ENCODE results near the gene LGR5.

- TF ChIP-seq ATF2 (CRISPR knock-in tag; IDR thresholded peaks at IDR 0.05; ENCODE audit: borderline replicate concordance, low read depth) (no peak), CTCF (IDR thresholded peaks at IDR 0.05) (no peak), JUN (CRISPR knock-in tag; IDR thresholded peaks at IDR 0.05) (no peak), ERG (CRISPR knock-in tag; IDR thresholded peaks at IDR 0.05) (no peak), FOXJ3 (CRISPR knock-in tag; IDR thresholded peaks at IDR 0.05; ENCODE audit: borderline replicate concordance) (no peak), CREM (CRISPR knock-in tag; IDR thresholded peaks at IDR 0.05) (no peak), OVOL2 (CRISPR knock-in tag; IDR thresholded peaks at IDR 0.05; ENCODE audit: borderline replicate concordance) (no peak), USF2 (CRISPR knock-in tag; IDR thresholded peaks at IDR 0.05) (no peak), TCF7 (CRISPR knock-in tag; IDR thresholded peaks at IDR 0.05; ENCODE audit: low read depth) (no peak), GABPB1 (CRISPR knock-in tag; IDR thresholded peaks at IDR 0.05) (no peak), ELF4 (CRISPR knock-in tag; IDR thresholded peaks at IDR 0.05; ENCODE audit: low read depth) (no peak), E2F5 (CRISPR knock-in tag; IDR thresholded peaks at IDR 0.05) (no peak), IRF1 (CRISPR knock-in tag; IDR thresholded peaks at IDR 0.05) (no peak), PRDM15 (CRISPR knock-in tag; IDR thresholded peaks at IDR 0.05) (no peak)
Observed at GRCh38 chr12:71591601-71592000, 152.0 kb downstream of the LGR5 start.

Measured in WTC11 (cell line).